SK-N-SH (cell line): Measurements from ENCODE around the gene CYS1. TPM values are rescaled to one million over a fixed set of nuclear protein-coding genes. Genes with fewer than 3 reads are reported as not detected.

Source experiments
- CTCF ChIA-PET: fragments of 300-600, 350-600 bp; formaldehyde crosslinking; extraction: SDS; loops from one replicate; lab custom pipeline; 2021; lab: Yijun Ruan, JAX
- POLR2A ChIA-PET: fragments of 350-600 bp; sonication (Branson Sonifier 250); formaldehyde crosslinking; extraction: SDS; loops from one replicate; lab custom pipeline; 2020; ENCODE audit warnings: antibody characterized with exemption, inconsistent platforms; lab: Yijun Ruan, JAX
- DNase-seq: peaks from one replicate; pipeline ENCODE4 v3.0.0; 2012
- H2AFZ ChIP-seq: fragments of 200-600 bp; sonication (generic); 2 replicates; pipeline ENCODE4 v1.8.1; 2016; ENCODE audit warnings: antibody characterized with exemption, mild to moderate bottlenecking, low read depth
- H3F3A ChIP-seq: fragments of 200-600 bp; sonication (generic); replicated peaks from 2 replicates; pipeline ENCODE3; 2016; ENCODE audit warnings: antibody characterized with exemption, mild to moderate bottlenecking; ENCODE audit not compliant: insufficient read depth
- H3K27ac ChIP-seq, 2 experiments: fragments of 200-500 bp in 1 of 2; fragments of 200-600 bp in 1 of 2; sonication (Bioruptor generic) in 1 of 2; sonication (generic), shearing (Covaris generic) in 1 of 2; 2 replicates each; pipeline versions ENCODE4 v1.5.1 to v1.6.1; 2014 to 2016; ENCODE audit warnings: low read depth in 2 of 2, inconsistent platforms in 1 of 2, low read length in 1 of 2, mild to moderate bottlenecking in 1 of 2, mixed read lengths in 1 of 2
- H3K27me3 ChIP-seq: fragments of 200-600 bp; sonication (generic), shearing (Covaris generic); 2 replicates; pipeline ENCODE4 v1.6.1; 2016; ENCODE audit warnings: mixed run types; ENCODE audit not compliant: insufficient read depth
- H3K36me3 ChIP-seq, 2 experiments: fragments of 200-500 bp in 1 of 2; fragments of 200-600 bp in 1 of 2; sonication (Bioruptor generic) in 1 of 2; sonication (generic) in 1 of 2; replicated peaks in 1 of 2; 2 replicates each; pipeline versions ENCODE3 to v1.5.1; 2014 to 2016; ENCODE audit warnings: low read length in 1 of 2, mild to moderate bottlenecking in 1 of 2; ENCODE audit not compliant: insufficient read depth in 2 of 2, control insufficient read depth in 1 of 2
- H3K4me1 ChIP-seq, 2 experiments: fragments of 200-500 bp in 1 of 2; fragments of 200-600 bp in 1 of 2; sonication (Bioruptor generic) in 1 of 2; sonication (generic), shearing (Covaris generic) in 1 of 2; 2 replicates each; pipeline versions ENCODE4 v1.5.1 to v1.6.1; 2014 to 2016; ENCODE audit warnings: low read depth in 1 of 2, low read length in 1 of 2, mixed run types in 1 of 2; ENCODE audit not compliant: insufficient read depth in 2 of 2, control insufficient read depth in 1 of 2
- H3K4me2 ChIP-seq: fragments of 200-600 bp; sonication (generic), shearing (Covaris generic); 2 replicates; pipeline ENCODE4 v1.6.1; 2017; ENCODE audit warnings: mixed run types
- H3K4me3 ChIP-seq, 2 experiments: fragments of 200-500 bp in 1 of 2; fragments of 200-600 bp in 1 of 2; sonication (Bioruptor generic) in 1 of 2; sonication (generic), shearing (Covaris generic) in 1 of 2; 2 replicates each; pipeline versions ENCODE4 v1.5.1 to v1.8.1; 2014 to 2016; ENCODE audit warnings: low read depth in 2 of 2, inconsistent platforms in 1 of 2, low read length in 1 of 2, mild to moderate bottlenecking in 1 of 2, mixed read lengths in 1 of 2, moderate library complexity in 1 of 2
- H3K79me2 ChIP-seq: fragments of 200-600 bp; sonication (generic); 2 replicates; pipeline ENCODE4 v1.8.1; 2017; ENCODE audit warnings: mild to moderate bottlenecking; ENCODE audit not compliant: insufficient read depth
- H3K9ac ChIP-seq: fragments of 200-600 bp; sonication (generic); 2 replicates; pipeline ENCODE4 v1.6.1; 2017; ENCODE audit warnings: mixed run types
- H3K9me2 ChIP-seq: fragments of 200-600 bp; sonication (generic); 2 replicates; pipeline ENCODE4 v1.6.1; 2017; ENCODE audit warnings: mixed run types
- H3K9me3 ChIP-seq: fragments of 200-600 bp; sonication (generic); 2 replicates; pipeline ENCODE4 v1.6.1; 2017; ENCODE audit warnings: mixed run types, mild to moderate bottlenecking, moderate library complexity
- H4K20me1 ChIP-seq: fragments of 200-600 bp; sonication (generic); 2 replicates; pipeline ENCODE4 v1.6.1; 2017; ENCODE audit warnings: mild to moderate bottlenecking, mixed run types; ENCODE audit not compliant: insufficient read depth
- EP300 ChIP-seq, 2 experiments: IDR thresholded peaks; 2 replicates each; pipeline versions ENCODE4 v1.4.0 to v1.6.1; 2012; ENCODE audit warnings: borderline replicate concordance in 1 of 2, low read depth in 1 of 2, low read length in 1 of 2
- EZH2phosphoT487 ChIP-seq: fragments of 200-600 bp; sonication (generic); IDR thresholded peaks from 2 replicates; pipeline ENCODE4 v1.6.1; 2017; ENCODE audit warnings: low read depth, mixed run types, mild to moderate bottlenecking, antibody characterized with exemption, moderate library complexity, borderline replicate concordance
- FOSL2 ChIP-seq: IDR thresholded peaks from 2 replicates; pipeline ENCODE4 v1.4.0; 2012; ENCODE audit warnings: low read depth, mild to moderate bottlenecking, moderate library complexity, borderline replicate concordance
- FOXJ3 ChIP-seq: sonication (generic); formaldehyde crosslinking; IDR thresholded peaks from 2 replicates; pipeline ENCODE4 v1.5.1; 2020; ENCODE audit warnings: mild to moderate bottlenecking, missing genetic modification reagents
- FOXM1 ChIP-seq: IDR thresholded peaks from 2 replicates; pipeline ENCODE4 v1.4.0; 2012; ENCODE audit warnings: low read depth, mild to moderate bottlenecking
- MAX ChIP-seq: IDR thresholded peaks from 2 replicates; pipeline ENCODE4 v1.4.0; 2012; ENCODE audit warnings: low read depth
- MEF2A ChIP-seq: IDR thresholded peaks from 2 replicates; pipeline ENCODE4 v1.4.0; 2012; ENCODE audit warnings: low read depth, borderline replicate concordance
- NRF1 ChIP-seq: IDR thresholded peaks from 2 replicates; pipeline ENCODE4 v1.6.1; 2012; ENCODE audit warnings: low read depth, mild to moderate bottlenecking, low read length
- PBX3 ChIP-seq: IDR thresholded peaks from 2 replicates; pipeline ENCODE4; 2012
- POLR2AphosphoS5 ChIP-seq: IDR thresholded peaks from 2 replicates; pipeline ENCODE4 v1.6.1; 2012; ENCODE audit warnings: low read depth, low read length
- RAD21 ChIP-seq: IDR thresholded peaks from 2 replicates; pipeline ENCODE4 v1.6.1; 2012; ENCODE audit warnings: mild to moderate bottlenecking, low read length
- RCOR1 ChIP-seq: fragments of 150-350 bp; IDR thresholded peaks from 2 replicates; pipeline ENCODE4 v1.6.1; 2017; ENCODE audit warnings: antibody characterized with exemption, low read length
- RFX5 ChIP-seq: IDR thresholded peaks from 2 replicates; pipeline ENCODE4 v1.6.1; 2012; ENCODE audit warnings: mild to moderate bottlenecking, improper control_type of control experiment, low read length
- SIN3A ChIP-seq: IDR thresholded peaks from 2 replicates; pipeline ENCODE4 v1.6.1; 2012; ENCODE audit warnings: low read depth, mild to moderate bottlenecking, low read length, moderate library complexity, borderline replicate concordance
- SMC3 ChIP-seq: IDR thresholded peaks from 2 replicates; pipeline ENCODE4 v1.6.1; 2012; ENCODE audit warnings: low read depth, low read length, improper control_type of control experiment
- TAF1 ChIP-seq: IDR thresholded peaks from 2 replicates; pipeline ENCODE4 v1.6.1; 2012; ENCODE audit warnings: low read depth, mild to moderate bottlenecking, low read length, moderate library complexity, borderline replicate concordance
- USF1 ChIP-seq: IDR thresholded peaks from 2 replicates; pipeline ENCODE4 v1.4.0; 2012; ENCODE audit warnings: low read depth, borderline replicate concordance
- ZBTB33 ChIP-seq: IDR thresholded peaks from 2 replicates; pipeline ENCODE4 v1.4.0; 2012; ENCODE audit warnings: low read depth, borderline replicate concordance
- WGBS: methylation state at CpG from one replicate; pipeline ENCODE4 v1.1.6; 2017; ENCODE audit warnings: low lambda C conversion rate; 5-methylcytosine and 5-hydroxymethylcytosine counted together
- polyA plus RNA-seq, 3 experiments: library from polyadenylated mRNA; depleted of rRNA; stranded (reverse); fragments of >200 nt; gene quantifications; 2 replicates each; pipeline ENCODE4 v1.2.3, GENCODE V29; 2012
- TF ChIP-seq, protein P1 (sequence below): IDR thresholded peaks from 2 replicates; pipeline ENCODE4 v1.6.1; 2012; ENCODE audit warnings: mild to moderate bottlenecking, low read depth, low read length, moderate library complexity
- TF ChIP-seq, protein P2 (sequence below): fragments of 200-600 bp; sonication (generic); IDR thresholded peaks from 2 replicates; pipeline ENCODE4 v1.6.1; 2017; ENCODE audit warnings: antibody characterized with exemption, mild to moderate bottlenecking, moderate library complexity

CYS1 gene
- polyA plus RNA-seq, 1 of the 3 experiments (the other 2 are of a cell fraction), result 1.2 TPM

DNA sequence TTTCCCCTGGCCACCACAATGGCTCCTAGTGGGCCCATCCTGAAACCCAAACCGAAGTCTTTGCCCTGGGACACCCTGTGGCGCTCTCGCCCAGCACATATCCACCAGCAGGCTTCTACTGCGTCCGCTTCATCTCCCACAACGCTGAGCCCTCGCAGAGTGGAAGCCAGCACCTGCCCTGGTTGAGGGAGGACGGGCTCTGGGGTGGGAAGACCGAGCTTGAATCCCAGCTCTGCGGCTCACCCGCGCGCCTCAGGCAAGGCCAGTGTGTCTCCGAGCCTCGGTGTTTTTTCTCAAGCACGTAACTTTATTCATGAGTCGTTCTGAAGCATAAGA lies 21.2 kb downstream of the CYS1 start:
- no peak overlapping the region for H3K9ac ChIP-seq
- 95% methylated on average over 17 of the region's 17 CpGs for WGBS
- peaks cover 0 to 23% of the 10 kb centered on the region in 2 experiments; a peak in 1 of 4 replicates for H3K4me1 ChIP-seq
- H3K4me2 ChIP-seq, result no peak overlapping the region
- no peaks in the 10 kb centered on the region for H3K9me2 ChIP-seq
- CTCF ChIA-PET, result interaction anchor here (1.3 to 6.3 kb wide), 7 partner anchors 10 to 259 kb away, joined by 3 to 125 read pairs (median 25); no protein-coding TSS in a partner anchor
- H3K9me3 ChIP-seq, result no peaks in the 10 kb centered on the region
- no peaks in the 10 kb centered on the region for H3K27me3 ChIP-seq
- H2AFZ ChIP-seq, result no peak overlapping the region
- TF ChIP-seq EZH2phosphoT487 (no peak), MEF2A (no peak), PBX3 (no peak), POLR2AphosphoS5 (no peak), USF1 (no peak), RFX5 (no peak), FOSL2 (no peak), RAD21 (no peak), MAX (no peak), ZBTB33 (no peak), FOXJ3 (CRISPR knock-in tag) (no peak), EP300 (IDR thresholded peaks at IDR 0.05; ENCODE audit: borderline replicate concordance in 1 of 2, low read depth in 1 of 2, low read length in 1 of 2) (no peak), SIN3A (no peak), TAF1 (no peak), NRF1 (no peak), RCOR1 (no peak), FOXM1 (no peak), SMC3 (no peak)
- TF ChIP-seq, protein P1, sequence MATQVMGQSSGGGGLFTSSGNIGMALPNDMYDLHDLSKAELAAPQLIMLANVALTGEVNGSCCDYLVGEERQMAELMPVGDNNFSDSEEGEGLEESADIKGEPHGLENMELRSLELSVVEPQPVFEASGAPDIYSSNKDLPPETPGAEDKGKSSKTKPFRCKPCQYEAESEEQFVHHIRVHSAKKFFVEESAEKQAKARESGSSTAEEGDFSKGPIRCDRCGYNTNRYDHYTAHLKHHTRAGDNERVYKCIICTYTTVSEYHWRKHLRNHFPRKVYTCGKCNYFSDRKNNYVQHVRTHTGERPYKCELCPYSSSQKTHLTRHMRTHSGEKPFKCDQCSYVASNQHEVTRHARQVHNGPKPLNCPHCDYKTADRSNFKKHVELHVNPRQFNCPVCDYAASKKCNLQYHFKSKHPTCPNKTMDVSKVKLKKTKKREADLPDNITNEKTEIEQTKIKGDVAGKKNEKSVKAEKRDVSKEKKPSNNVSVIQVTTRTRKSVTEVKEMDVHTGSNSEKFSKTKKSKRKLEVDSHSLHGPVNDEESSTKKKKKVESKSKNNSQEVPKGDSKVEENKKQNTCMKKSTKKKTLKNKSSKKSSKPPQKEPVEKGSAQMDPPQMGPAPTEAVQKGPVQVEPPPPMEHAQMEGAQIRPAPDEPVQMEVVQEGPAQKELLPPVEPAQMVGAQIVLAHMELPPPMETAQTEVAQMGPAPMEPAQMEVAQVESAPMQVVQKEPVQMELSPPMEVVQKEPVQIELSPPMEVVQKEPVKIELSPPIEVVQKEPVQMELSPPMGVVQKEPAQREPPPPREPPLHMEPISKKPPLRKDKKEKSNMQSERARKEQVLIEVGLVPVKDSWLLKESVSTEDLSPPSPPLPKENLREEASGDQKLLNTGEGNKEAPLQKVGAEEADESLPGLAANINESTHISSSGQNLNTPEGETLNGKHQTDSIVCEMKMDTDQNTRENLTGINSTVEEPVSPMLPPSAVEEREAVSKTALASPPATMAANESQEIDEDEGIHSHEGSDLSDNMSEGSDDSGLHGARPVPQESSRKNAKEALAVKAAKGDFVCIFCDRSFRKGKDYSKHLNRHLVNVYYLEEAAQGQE, result no peak
- TF ChIP-seq, protein P2, sequence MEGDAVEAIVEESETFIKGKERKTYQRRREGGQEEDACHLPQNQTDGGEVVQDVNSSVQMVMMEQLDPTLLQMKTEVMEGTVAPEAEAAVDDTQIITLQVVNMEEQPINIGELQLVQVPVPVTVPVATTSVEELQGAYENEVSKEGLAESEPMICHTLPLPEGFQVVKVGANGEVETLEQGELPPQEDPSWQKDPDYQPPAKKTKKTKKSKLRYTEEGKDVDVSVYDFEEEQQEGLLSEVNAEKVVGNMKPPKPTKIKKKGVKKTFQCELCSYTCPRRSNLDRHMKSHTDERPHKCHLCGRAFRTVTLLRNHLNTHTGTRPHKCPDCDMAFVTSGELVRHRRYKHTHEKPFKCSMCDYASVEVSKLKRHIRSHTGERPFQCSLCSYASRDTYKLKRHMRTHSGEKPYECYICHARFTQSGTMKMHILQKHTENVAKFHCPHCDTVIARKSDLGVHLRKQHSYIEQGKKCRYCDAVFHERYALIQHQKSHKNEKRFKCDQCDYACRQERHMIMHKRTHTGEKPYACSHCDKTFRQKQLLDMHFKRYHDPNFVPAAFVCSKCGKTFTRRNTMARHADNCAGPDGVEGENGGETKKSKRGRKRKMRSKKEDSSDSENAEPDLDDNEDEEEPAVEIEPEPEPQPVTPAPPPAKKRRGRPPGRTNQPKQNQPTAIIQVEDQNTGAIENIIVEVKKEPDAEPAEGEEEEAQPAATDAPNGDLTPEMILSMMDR, result no peak
- H3K4me3 ChIP-seq, result no peak overlapping the region
- H3K27ac ChIP-seq, result no peak overlapping the region
- H4K20me1 ChIP-seq, result no peaks in the 10 kb centered on the region
- DNase-seq, result no peak
- H3F3A ChIP-seq, result no peaks in the 10 kb centered on the region
- POLR2A ChIA-PET, result no interaction called here
- H3K36me3 ChIP-seq, result peaks cover under 1 to 5% of the 10 kb centered on the region in 2 experiments
- H3K79me2 ChIP-seq, result no peaks in the 10 kb centered on the region
